ENCODE measurements around the gene GJB1.
"Not testable (repeated sequence)": the region's sequence is repeated elsewhere in the genome, so short reads cannot be mapped to it uniquely, and the experiment has no call there.

The GJB1 gene

GRCh38 chrX:71222929-71223328 lies at the start of gene GJB1:
Gene GJB1, plus strand, starts transcription at chrX:71223224. Its CDS starts 484 bp downstream, at chrX:71223708.
- no peak for DNase-seq (ENCODE audit: extremely low read depth in 1 of 2, low read depth in 1 of 2)

DNA sequence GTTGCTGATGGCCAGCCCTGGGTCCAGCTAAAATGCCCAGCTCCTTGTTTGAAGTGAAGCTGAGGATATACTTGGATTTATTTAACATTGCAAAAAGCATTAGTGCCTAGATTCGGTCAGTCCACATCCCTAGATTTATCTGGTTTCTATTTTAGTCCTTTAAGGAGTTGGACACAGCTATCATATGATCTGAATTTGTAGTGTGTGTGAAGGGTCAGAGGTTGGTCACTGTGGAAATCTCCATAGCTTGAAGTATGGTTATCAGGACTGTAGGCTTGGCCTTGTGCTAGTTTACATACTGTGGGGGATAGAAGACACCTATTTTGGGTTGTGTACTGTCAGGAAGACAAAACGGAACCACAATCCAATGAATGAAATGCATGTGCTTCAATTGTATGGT lies 49.6 kb upstream of the GJB1 start:
- no peak for DNase-seq (ENCODE audit: extremely low read depth in 1 of 2, low read depth in 1 of 2)

- no peak for DNase-seq (ENCODE audit: extremely low read depth in 1 of 2, low read depth in 1 of 2)
These were observed 48.2 kb upstream of the GJB1 start for GRCh38 chrX:71174795-71175194.

GRCh38 chrX:71175531-71175930 lies 47.5 kb upstream of the GJB1 start:
- no peak for DNase-seq (ENCODE audit: extremely low read depth in 1 of 2, low read depth in 1 of 2)

DNA sequence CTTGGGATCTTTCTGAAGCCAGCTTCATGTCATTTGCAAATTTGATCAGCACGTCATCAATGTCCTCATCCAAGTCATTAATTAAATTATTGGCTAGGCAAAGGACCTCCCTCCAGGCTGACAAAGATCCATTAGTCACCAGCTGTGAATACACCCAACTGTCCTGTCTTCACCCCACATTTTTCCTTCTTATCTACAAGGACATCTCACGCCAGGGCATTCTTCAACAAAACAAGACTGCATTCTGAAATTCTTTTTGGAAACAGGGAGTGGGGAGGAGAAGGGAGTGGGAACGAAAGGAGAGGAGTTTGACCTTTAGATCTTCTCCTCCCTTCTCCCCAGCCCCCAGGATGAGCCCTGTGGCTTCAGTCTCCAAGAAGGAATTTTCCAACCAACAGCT lies 45.7 kb upstream of the GJB1 start:
- no peak for DNase-seq (ENCODE audit: extremely low read depth in 1 of 2, low read depth in 1 of 2)

DNA sequence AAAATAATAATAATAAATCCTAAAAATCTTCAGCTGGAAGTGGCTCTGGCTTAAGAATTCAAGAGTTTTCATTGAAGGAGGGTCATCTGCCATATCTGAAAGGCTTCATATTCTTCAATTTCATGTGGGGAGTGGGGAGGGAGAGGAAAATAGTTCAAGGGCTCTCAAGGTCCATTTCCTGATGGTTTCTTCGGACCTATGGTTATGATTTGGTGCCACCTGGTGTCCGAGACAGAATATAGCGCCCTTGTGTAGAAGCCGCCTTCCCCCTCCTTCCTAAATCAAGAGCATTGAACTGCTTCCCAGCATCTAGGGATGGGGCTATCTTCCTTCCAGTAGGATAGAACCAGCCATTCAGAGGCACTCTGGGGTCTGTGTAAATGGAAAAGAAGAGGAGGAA lies 44.1 kb upstream of the GJB1 start:
- no peak for DNase-seq (ENCODE audit: extremely low read depth in 1 of 2, low read depth in 1 of 2)

DNA sequence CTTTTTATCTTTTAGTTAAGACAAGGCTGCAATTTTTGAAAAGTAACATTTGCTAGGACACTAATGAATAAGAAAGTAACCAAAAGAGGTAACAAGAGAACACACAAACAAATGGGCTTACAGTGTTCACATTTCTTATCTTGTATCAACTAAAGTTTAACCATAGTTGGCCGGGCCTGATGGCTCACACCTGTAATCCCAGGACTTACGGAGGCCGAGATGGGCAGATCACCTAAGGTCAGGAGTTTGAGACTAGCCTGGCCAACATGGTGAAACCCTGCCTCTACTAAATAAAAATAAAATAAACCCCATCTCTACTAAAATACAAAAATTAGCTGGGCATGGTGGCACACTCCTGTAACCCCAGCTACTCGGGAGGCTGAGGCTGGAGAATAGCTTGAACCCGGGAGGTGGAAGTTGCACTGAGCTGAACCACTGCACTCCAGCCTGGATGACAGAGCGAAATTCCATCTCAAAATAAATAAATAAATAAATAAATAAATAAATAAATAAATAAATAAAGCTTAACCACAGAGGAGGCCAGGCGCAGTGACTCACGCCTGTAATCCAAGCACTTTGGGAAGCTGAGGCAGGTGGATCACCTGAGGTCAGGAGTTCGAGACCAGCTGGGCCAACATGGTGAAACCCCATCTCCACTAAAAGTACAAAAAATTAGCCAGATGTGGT lies 42.3 kb upstream of the GJB1 start:
- not testable (repeated sequence) for DNase-seq (ENCODE audit: extremely low read depth in 1 of 2, low read depth in 1 of 2)

DNA sequence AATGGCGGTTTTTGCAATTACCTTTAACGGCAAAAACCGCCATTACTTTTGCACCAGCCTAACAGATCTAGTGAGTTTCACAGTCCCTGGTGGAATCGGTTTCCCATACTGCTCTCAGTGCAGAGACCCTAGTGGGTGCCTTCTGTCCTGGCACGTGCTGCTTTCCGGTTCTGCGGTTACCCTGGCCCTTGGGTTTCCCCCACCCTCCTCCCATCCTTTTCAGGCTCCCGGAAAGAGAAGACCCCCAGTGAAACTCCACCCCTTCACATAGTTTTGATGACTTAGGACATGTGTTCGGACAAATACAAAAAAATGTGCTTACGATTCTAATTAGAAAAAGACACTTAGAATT lies 41.5 kb upstream of the GJB1 start:
- peak in 1 of 2 donors; percentile 29 for DNase-seq (ENCODE audit: extremely low read depth in 1 of 2, low read depth in 1 of 2)

DNA sequence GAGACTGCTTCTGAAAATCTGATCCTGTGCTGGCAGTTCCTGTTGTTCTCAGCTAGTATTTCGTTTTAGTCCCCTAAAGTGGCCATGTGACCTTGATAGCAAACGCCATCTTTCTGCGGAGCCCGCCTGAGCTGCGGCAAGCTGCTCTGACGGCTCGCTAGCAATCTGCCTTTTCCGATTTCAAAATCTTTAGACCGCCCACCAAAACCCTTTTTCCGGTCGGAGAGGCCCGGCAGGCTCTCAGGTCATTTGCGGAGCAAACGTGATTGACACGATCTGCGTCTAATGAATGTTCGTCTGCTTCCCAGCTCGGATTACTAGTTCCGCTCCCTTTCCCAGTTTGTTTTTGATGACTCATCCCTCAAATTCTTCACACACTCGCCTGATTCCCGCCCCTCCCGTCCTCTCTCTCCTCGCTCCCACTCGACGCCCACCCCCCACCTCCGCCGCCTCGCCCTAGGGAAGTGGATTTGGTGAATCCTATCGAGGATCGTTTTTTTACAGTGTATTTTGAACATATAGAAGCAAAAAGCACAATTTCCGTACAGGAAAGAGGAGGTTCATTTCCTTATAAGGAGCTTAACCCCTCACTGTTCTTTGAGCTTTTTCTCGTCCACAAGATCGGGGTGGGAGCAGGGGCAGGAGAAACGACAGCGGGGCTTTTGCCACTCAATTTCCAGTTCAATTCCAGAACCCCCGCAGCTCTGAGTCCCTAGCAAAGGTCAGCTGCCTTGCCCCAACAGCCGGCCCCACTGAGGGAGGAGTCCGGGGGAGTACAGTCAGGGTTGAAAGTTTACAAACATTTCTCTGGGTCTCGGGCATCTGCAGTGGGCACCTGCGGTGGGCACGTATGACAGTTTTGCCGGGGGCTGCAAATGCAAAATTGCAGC lies 40.9 kb upstream of the GJB1 start:
- DNase-seq (ENCODE audit: extremely low read depth in 1 of 2, low read depth in 1 of 2), result peak; percentile 57 to 77

DNA sequence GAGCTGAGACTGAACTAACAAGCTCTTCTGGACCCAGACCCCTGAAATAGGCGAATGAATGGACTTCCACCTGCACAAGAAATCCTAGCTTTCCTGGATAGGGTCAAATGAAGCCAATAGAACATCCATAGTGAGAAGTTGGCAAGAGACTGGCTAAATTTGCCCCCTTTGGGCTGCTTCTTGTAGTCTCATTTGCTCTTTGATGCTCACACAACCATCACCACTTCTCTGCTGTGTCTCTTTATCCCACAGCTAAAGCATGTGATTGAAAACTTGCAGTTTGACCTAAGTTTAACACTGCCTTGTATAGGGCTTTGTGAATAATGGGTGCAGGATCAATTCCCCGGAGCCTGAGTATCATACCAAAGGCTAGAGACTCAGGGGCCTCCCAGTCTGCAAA lies 40.2 kb upstream of the GJB1 start:
- no peak for DNase-seq (ENCODE audit: extremely low read depth in 1 of 2, low read depth in 1 of 2)

GRCh38 chrX:71183341-71183740 lies 39.7 kb upstream of the GJB1 start:
- no peak for DNase-seq (ENCODE audit: extremely low read depth in 1 of 2, low read depth in 1 of 2)

DNA sequence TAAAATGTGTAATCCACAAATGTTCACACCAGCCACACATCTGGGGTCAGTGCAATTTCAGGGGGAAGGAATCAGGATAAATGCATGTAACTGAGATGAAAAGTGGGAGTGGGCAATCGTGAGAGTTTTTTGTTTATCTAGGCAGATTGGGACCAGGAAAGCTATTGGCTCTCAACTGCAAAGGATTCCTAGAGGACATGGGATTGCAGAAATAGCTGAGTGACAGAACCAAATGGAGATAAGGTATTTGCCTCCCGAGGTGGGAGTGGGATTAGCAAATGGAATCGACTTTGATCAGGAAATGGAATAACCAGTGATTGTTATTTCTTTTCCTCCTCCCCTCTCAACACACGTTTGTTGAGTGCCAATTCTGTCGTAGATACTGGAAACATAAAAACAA lies 38.9 kb upstream of the GJB1 start:
- no peak for DNase-seq (ENCODE audit: extremely low read depth in 1 of 2, low read depth in 1 of 2)

DNA sequence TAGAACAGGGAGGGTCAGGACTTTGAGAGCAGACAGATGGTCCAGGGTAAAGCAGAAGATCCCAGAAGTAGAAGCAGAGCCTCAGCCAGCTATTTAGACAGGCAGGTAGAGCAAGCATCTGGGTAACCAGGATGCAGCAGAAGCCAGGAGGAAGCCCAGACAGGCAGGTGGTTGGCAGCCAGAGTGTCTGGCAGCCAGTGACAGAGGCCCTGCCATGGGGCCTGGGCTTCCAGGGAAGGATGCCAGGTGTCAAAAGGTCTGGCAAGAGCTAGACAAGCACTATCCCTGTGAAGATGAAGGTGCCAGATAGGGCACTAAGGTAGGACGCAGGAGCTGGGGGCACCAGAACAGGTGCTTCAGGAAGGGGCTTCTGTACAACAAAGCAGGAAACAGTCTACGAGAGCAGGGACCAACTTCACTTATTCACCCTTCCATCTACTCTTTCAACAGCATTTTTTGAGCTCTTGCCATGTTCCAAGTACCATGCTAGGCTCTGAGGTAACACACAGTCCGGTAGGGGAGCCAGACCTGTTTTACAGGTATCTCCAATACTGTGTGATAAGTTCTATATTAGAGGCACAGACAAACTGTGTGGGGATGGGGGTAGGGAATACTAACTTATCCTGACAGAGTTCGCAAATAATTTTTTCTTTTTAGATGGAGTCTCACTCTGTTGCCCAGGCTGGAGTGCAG lies 38.1 kb upstream of the GJB1 start:
- no peak for DNase-seq (ENCODE audit: extremely low read depth in 1 of 2, low read depth in 1 of 2)

- no peak for DNase-seq (ENCODE audit: extremely low read depth in 1 of 2, low read depth in 1 of 2)
These were observed 31.8 kb upstream of the GJB1 start for GRCh38 chrX:71191248-71191647.

DNA sequence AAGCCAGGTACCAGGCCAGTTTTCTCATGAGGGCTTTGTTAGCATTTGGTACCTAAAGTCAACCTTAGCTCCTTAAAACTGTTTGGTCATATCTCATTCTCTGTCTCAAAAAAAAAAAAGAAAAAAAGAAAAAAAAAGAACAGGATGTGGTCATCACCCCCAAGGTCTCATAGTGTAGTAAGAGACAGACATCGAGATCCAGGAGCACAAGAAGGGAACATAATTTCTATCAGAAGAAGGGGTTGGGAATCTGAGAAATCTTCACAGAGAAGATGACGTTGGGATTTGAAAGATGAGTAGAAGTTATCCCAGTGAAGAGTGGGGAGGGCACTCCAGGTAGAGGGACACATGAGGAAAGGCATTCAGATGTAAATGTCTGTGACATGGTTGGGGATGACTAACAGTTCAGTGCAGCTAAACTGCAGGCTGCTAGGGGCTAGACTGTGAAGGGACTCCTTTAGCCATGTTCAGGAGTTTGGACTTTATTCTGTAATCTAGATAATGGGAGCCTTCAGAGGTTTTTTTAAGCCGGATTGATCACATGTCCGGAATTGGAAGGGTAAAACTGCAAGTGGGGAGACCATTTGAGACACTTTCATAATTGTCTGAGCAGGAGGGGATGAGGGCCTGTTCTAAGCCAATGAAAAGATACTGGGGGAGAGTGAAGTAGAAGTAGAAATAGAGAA lies 26.9 kb upstream of the GJB1 start:
- no peak for DNase-seq (ENCODE audit: extremely low read depth in 1 of 2, low read depth in 1 of 2)

DNA sequence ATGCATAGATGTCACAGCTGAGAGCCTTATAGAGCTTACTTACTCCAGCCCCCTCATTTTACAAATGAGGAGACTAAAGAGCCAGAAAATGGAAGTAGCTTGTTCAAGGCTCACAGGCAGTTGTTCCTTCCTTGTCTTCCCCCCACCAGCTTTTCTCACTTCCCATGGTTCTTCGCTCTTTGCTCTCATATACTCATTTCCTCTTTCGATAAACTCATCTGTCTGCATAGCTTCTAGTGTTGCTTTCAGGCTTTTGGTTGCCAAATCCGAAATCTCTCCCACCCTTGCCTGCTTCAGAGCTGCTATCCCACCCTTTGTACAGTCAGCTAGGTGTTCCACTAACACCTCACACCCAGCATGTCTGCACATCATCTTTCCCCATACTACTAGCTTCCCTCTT lies 25.0 kb upstream of the GJB1 start:
- no peak for DNase-seq (ENCODE audit: extremely low read depth in 1 of 2, low read depth in 1 of 2)

DNA sequence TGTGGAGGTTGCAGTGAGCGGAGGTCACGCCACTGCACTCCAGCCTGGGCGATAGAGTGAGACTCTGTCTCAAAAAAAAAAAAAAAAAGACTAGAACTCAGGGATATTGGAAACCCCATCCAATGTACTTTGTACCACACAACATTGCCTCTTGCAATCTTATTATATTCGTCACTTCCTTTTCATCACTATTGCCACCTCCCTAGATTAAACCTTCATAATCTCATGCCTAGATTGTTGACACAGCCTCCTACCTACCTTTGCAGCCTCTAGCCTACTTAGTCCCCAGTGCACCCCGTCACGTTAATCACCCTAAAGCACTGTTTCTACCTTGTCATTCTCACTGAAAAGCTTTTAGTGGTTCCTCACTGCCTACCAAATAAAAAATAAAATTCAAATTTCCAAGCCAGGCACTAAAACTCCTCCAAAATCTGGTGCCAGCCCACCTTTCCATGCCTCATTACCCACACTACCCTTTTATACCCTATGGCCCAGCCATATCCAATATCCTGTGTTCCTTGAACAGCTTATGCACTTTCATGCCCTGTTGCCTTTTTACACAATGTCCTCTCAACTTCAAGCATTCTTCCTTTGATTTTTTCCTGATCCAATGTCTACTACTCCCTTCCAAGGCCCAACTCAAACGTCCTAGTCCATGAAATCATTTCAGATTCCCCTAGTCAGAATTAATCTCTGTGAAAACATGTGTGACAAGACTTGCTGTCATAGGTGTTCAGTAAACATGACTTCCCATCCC lies 23.6 kb upstream of the GJB1 start:
- no peak for DNase-seq (ENCODE audit: extremely low read depth in 1 of 2, low read depth in 1 of 2)

GRCh38 chrX:71210816-71211215 lies 12.2 kb upstream of the GJB1 start:
- DNase-seq (ENCODE audit: extremely low read depth in 1 of 2, low read depth in 1 of 2), result no peak

DNA sequence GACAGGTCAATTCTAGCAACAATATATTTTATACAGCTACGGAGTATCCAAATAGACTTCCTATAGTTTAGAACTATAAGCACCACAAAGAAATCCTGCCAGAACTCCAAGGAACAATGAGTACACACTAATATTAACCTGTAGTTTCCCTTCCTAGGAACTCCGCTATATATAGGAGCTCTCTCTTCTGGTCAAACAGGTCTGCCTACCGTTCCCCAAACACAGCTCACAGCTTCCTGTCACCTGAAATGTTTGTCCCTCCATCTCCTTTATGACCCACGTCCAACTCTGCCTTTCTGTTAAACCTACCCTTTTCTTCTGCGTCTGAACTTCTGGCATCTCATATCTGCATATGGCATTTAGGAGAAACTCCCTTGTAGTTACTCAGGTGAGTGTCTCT lies 10.5 kb upstream of the GJB1 start:
- DNase-seq (ENCODE audit: extremely low read depth in 1 of 2, low read depth in 1 of 2), result no peak

DNA sequence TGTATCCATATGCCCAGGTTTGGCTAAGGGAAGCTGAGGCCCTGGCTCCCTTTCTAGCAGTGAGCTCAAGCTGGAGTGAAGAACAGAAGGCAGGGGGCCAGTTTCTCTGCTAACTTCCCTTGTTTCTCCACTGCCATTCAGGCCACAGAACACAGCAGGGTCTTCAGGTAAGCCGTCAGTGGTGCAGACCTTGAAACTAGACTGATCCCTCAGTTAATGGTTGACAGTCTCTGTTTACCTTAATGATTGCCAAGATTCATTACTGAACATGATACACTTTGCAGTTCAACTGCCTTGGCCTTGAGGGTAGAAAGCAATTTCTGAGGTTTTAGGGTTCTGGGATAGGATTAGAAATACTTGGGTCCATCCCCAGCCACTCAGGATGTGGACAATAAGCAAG lies 8.9 kb upstream of the GJB1 start:
- DNase-seq (ENCODE audit: extremely low read depth in 1 of 2, low read depth in 1 of 2), result no peak
